H9 (cell line): ENCODE measurements around the gene ILK. TPM values are rescaled to one million over a fixed set of nuclear protein-coding genes. Genes with fewer than 3 reads are reported as not detected.

ENCODE experiments used
- DNase-seq: peaks from one replicate; pipeline ENCODE4 v3.0.0-alpha.2; 2017
- H2AFZ ChIP-seq: one replicate; pipeline ENCODE4 v1.6.1; 2013; ENCODE audit warnings: mild to moderate bottlenecking, low read length, control low read depth, moderate library complexity
- H2AK5ac ChIP-seq: 2 replicates; pipeline ENCODE4 v1.6.1; 2013; ENCODE audit warnings: low read length, control low read depth, mixed read lengths; ENCODE audit not compliant: insufficient read length
- H2BK120ac ChIP-seq: one replicate; pipeline ENCODE4 v1.6.1; 2013; ENCODE audit warnings: low read depth, mild to moderate bottlenecking, low read length, control low read depth, inconsistent platforms; ENCODE audit not compliant: poor library complexity, severe bottlenecking
- H2BK12ac ChIP-seq: 2 replicates; pipeline ENCODE4 v1.6.1; 2013; ENCODE audit warnings: low read length, control low read depth, mixed read lengths, low read depth; ENCODE audit not compliant: insufficient read length
- H2BK15ac ChIP-seq: 2 replicates; pipeline ENCODE4 v1.6.1; 2013; ENCODE audit warnings: low read depth, low read length, control low read depth
- H2BK20ac ChIP-seq: one replicate; pipeline ENCODE4 v1.6.1; 2013; ENCODE audit warnings: low read depth, mild to moderate bottlenecking, low read length, control low read depth, inconsistent platforms; ENCODE audit not compliant: poor library complexity, severe bottlenecking
- H2BK5ac ChIP-seq: 2 replicates; pipeline ENCODE4 v1.6.1; 2013; ENCODE audit warnings: low read length, control low read depth, mixed read lengths; ENCODE audit not compliant: insufficient read length
- H3K14ac ChIP-seq: 2 replicates; pipeline ENCODE4 v1.6.1; 2013; ENCODE audit warnings: low read length, control low read depth; ENCODE audit not compliant: insufficient read depth
- H3K18ac ChIP-seq: 2 replicates; pipeline ENCODE4 v1.6.1; 2013; ENCODE audit warnings: low read depth, mild to moderate bottlenecking, mixed read lengths, low read length, control low read depth; ENCODE audit not compliant: insufficient read length
- H3K23ac ChIP-seq: 2 replicates; pipeline ENCODE4 v1.6.1; 2013; ENCODE audit warnings: low read length, control low read depth, mixed read lengths, low read depth; ENCODE audit not compliant: insufficient read length
- H3K23me2 ChIP-seq: 2 replicates; pipeline ENCODE4 v1.6.1; 2013; ENCODE audit warnings: low read depth, mild to moderate bottlenecking, mixed read lengths, low read length, control low read depth; ENCODE audit not compliant: insufficient read length, poor library complexity, severe bottlenecking
- H3K27ac ChIP-seq: 2 replicates; pipeline ENCODE4 v1.5.1; 2013; ENCODE audit warnings: low read length, control low read depth, mixed read lengths, low read depth; ENCODE audit not compliant: insufficient read length
- H3K27me3 ChIP-seq: 2 replicates; pipeline ENCODE4 v1.6.1; 2013; ENCODE audit warnings: low read length, control low read depth, inconsistent platforms; ENCODE audit not compliant: insufficient read depth
- H3K4ac ChIP-seq: 2 replicates; pipeline ENCODE4 v1.6.1; 2013; ENCODE audit warnings: low read depth, mild to moderate bottlenecking, control low read depth, inconsistent platforms, low read length, moderate library complexity
- H3K4me1 ChIP-seq: 2 replicates; pipeline ENCODE4 v1.6.1; 2013; ENCODE audit warnings: low read length, control low read depth, inconsistent platforms; ENCODE audit not compliant: insufficient read depth
- H3K4me2 ChIP-seq: 2 replicates; pipeline ENCODE4 v1.6.1; 2013; ENCODE audit warnings: low read length, control low read depth, mixed read lengths; ENCODE audit not compliant: insufficient read length, insufficient read depth
- H3K56ac ChIP-seq: 2 replicates; pipeline ENCODE4 v1.6.1; 2013; ENCODE audit warnings: low read depth, mild to moderate bottlenecking, mixed read lengths, low read length, control low read depth; ENCODE audit not compliant: insufficient read length
- H3K79me1 ChIP-seq: 2 replicates; pipeline ENCODE4 v1.6.1; 2013; ENCODE audit warnings: low read depth, mild to moderate bottlenecking, moderate library complexity, low read length, control low read depth, inconsistent platforms; ENCODE audit not compliant: insufficient read depth, poor library complexity, severe bottlenecking
- H3K79me2 ChIP-seq: 2 replicates; pipeline ENCODE4 v1.6.1; 2013; ENCODE audit warnings: low read length, control low read depth, inconsistent platforms; ENCODE audit not compliant: insufficient read depth
- H3K9ac ChIP-seq: 2 replicates; pipeline ENCODE4 v1.6.1; 2013; ENCODE audit warnings: low read length, control low read depth, mixed read lengths; ENCODE audit not compliant: insufficient read length; ENCODE audit errors: extremely low read depth
- H3K9me3 ChIP-seq: one replicate; pipeline ENCODE4 v1.6.1; 2013; ENCODE audit warnings: low read depth, low read length, inconsistent platforms; ENCODE audit not compliant: control insufficient read depth
- H3T11ph ChIP-seq: one replicate; pipeline ENCODE4 v1.6.1; 2013; ENCODE audit warnings: mild to moderate bottlenecking, low read length, control low read depth, inconsistent platforms
- H4K20me1 ChIP-seq: one replicate; pipeline ENCODE4 v1.6.1; 2013; ENCODE audit not compliant: control insufficient read depth, insufficient read length, insufficient read depth
- H4K5ac ChIP-seq: 2 replicates; pipeline ENCODE4 v1.6.1; 2013; ENCODE audit warnings: low read depth, mild to moderate bottlenecking, mixed read lengths, low read length, control low read depth; ENCODE audit not compliant: insufficient read length
- H4K8ac ChIP-seq: replicated peaks from 2 replicates; pipeline ENCODE4 v1.6.1; 2013; ENCODE audit warnings: low read length, control low read depth, mixed read lengths, low read depth; ENCODE audit not compliant: insufficient read length
- H4K91ac ChIP-seq: 2 replicates; pipeline ENCODE4 v1.6.1; 2013; ENCODE audit warnings: low read depth, mild to moderate bottlenecking, moderate library complexity, mixed read lengths, low read length, control low read depth; ENCODE audit not compliant: insufficient read length
- H3K27ac Mint-ChIP-seq, 3 experiments: 2 replicates in 2 of 3; 3 replicates in 1 of 3; pipeline ENCODE4 v1.8.0; 2020 to 2021; ENCODE audit warnings: mixed read lengths in 3 of 3, mild to moderate bottlenecking in 1 of 3, moderate library complexity in 1 of 3
- H3K27me3 Mint-ChIP-seq: 2 replicates; pipeline ENCODE4 v1.8.0; 2021; ENCODE audit warnings: low read depth, mild to moderate bottlenecking, moderate library complexity, mixed read lengths
- H3K36me3 Mint-ChIP-seq, 3 experiments: 2 replicates in 2 of 3; 3 replicates in 1 of 3; pipeline ENCODE4 v1.8.0; 2020 to 2021; ENCODE audit warnings: low read depth in 3 of 3, mixed read lengths in 3 of 3; ENCODE audit not compliant: insufficient read depth in 1 of 3
- H3K4me1 Mint-ChIP-seq, 2 experiments: 2 replicates each; pipeline ENCODE4 v1.8.0; 2020; ENCODE audit warnings: mixed read lengths in 2 of 2
- H3K4me3 Mint-ChIP-seq, 2 experiments: 2 replicates in 1 of 2; 3 replicates in 1 of 2; pipeline ENCODE4 v1.8.0; 2020 to 2021; ENCODE audit warnings: mild to moderate bottlenecking in 2 of 2, mixed read lengths in 2 of 2, moderate library complexity in 1 of 2
- H3K9me3 Mint-ChIP-seq, 2 experiments: 2 replicates in 1 of 2; 3 replicates in 1 of 2; pipeline ENCODE4 v1.8.0; 2020; ENCODE audit warnings: mild to moderate bottlenecking in 2 of 2, mixed read lengths in 2 of 2, moderate library complexity in 1 of 2
- WGBS: extraction: QIAGEN DNeasy Blood & Tissue Kit; methylation state at CpG from one replicate; pipeline ENCODE4 v1.1.7; 2013; ENCODE audit warnings: missing lambda C conversion rate, low lambda C conversion rate, mixed read lengths; ENCODE audit not compliant: insufficient read length; ENCODE audit errors: extremely low coverage; 5-methylcytosine and 5-hydroxymethylcytosine counted together
- total RNA-seq: library from RNA; stranded (reverse); gene quantifications from 2 replicates; pipeline ENCODE4 v1.2.1, GENCODE V29; 2021
- TF ChIP-seq, protein P1 (sequence below): fragments of 200-600 bp; sonication (generic); conservative IDR thresholded peaks from 3 replicates; pipeline ENCODE4 v1.8.0; 2021; ENCODE audit warnings: antibody characterized with exemption, mild to moderate bottlenecking

Gene ILK
- total RNA-seq, 1 experiment from 2014 or later = 100 TPM

DNA sequence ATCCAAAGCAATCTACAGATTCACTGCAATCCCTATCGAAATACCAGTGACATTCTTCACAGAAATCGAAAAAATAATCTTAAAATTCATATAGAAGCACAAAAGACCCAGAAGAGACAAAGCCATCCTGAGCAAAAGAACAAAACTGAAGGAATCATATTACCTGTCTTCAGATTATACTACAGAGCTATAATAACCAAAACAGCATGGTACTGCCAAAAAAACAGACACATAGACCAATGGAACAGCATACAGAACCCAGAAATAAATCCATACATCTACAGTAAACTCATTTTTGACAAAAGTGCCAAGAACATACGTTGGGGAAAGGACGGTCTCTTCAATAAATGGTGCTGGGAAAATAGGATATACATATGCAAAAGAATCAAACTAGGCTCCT, 19.0 kb upstream of the ILK start:
- H3K27me3 Mint-ChIP-seq = no peaks in the 10 kb centered on the region
- no peak overlapping the region for H4K5ac ChIP-seq
- no peak overlapping the region for H3K56ac ChIP-seq
- no peak overlapping the region for H2BK5ac ChIP-seq
- H2BK15ac ChIP-seq = no peak overlapping the region
- H2AK5ac ChIP-seq = no peak overlapping the region
- H4K91ac ChIP-seq = no peak overlapping the region
- no peak overlapping the region for H3K4me3 Mint-ChIP-seq
- H3K18ac ChIP-seq = no peak overlapping the region
- H3K14ac ChIP-seq = no peak overlapping the region
- no peaks in the 10 kb centered on the region for H4K20me1 ChIP-seq
- TF ChIP-seq, protein P1, sequence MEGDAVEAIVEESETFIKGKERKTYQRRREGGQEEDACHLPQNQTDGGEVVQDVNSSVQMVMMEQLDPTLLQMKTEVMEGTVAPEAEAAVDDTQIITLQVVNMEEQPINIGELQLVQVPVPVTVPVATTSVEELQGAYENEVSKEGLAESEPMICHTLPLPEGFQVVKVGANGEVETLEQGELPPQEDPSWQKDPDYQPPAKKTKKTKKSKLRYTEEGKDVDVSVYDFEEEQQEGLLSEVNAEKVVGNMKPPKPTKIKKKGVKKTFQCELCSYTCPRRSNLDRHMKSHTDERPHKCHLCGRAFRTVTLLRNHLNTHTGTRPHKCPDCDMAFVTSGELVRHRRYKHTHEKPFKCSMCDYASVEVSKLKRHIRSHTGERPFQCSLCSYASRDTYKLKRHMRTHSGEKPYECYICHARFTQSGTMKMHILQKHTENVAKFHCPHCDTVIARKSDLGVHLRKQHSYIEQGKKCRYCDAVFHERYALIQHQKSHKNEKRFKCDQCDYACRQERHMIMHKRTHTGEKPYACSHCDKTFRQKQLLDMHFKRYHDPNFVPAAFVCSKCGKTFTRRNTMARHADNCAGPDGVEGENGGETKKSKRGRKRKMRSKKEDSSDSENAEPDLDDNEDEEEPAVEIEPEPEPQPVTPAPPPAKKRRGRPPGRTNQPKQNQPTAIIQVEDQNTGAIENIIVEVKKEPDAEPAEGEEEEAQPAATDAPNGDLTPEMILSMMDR = no peak
- H3K9me3 Mint-ChIP-seq = peaks cover 19 to 20% of the 10 kb centered on the region in 2 experiments
- no peak overlapping the region for H3K27ac ChIP-seq
- no peak overlapping the region for H2BK120ac ChIP-seq
- no peak overlapping the region for H2AFZ ChIP-seq
- H3K23me2 ChIP-seq = no peaks in the 10 kb centered on the region
- no peak for DNase-seq
- WGBS = no CpG with 5 or more reads among the region's 4 CpGs
- H3K4me1 Mint-ChIP-seq = no peaks in the 10 kb centered on the region
- H3K4ac ChIP-seq = no peak overlapping the region
- H3K23ac ChIP-seq = no peak overlapping the region
- H3K36me3 Mint-ChIP-seq = peaks cover 7 to 17% (median 9%) of the 10 kb centered on the region in 3 experiments; a peak in 5 of 7 replicates
- no peaks in the 10 kb centered on the region for H3K79me2 ChIP-seq
- no peaks in the 10 kb centered on the region for H3K27me3 ChIP-seq
- no peak overlapping the region for H2BK20ac ChIP-seq
- H3K27ac Mint-ChIP-seq = no peak overlapping the region
- no peak overlapping the region for H4K8ac ChIP-seq
- H3K79me1 ChIP-seq = no peaks in the 10 kb centered on the region
- H3K9me3 ChIP-seq = no peaks in the 10 kb centered on the region
- no peak overlapping the region for H3K4me2 ChIP-seq
- H2BK12ac ChIP-seq = no peak overlapping the region
- H3T11ph ChIP-seq = no peak overlapping the region
- H3K9ac ChIP-seq = no peak overlapping the region
- H3K4me1 ChIP-seq = no peaks in the 10 kb centered on the region
